Ascending aorta (tissue), 2 donors: ENCODE data around the gene DHRS1. TPM values are rescaled to one million over a fixed set of nuclear protein-coding genes. Genes with fewer than 3 reads are reported as not detected.

Experiments
- DNase-seq, 2 donors: peaks; one replicate each; pipeline ENCODE4 v3.0.0-alpha.2; 2019; ENCODE audit warnings: low spot score in 2 of 2
- H3K27ac ChIP-seq, 2 donors: fragments of 200-600 bp; sonication (generic); one replicate each; pipeline ENCODE4 v1.5.1; 2016 to 2017; ENCODE audit warnings: mild to moderate bottlenecking in 1 of 2
- H3K27me3 ChIP-seq: fragments of 200-600 bp; sonication (generic); one replicate; pipeline ENCODE4 v1.5.1; 2017
- H3K36me3 ChIP-seq, 2 donors: fragments of 200-600 bp; sonication (generic); one replicate each; pipeline ENCODE4 v1.5.1; 2016
- H3K4me1 ChIP-seq, 2 donors: fragments of 200-600 bp; sonication (generic); one replicate each; pipeline ENCODE4 v1.5.1; 2016 to 2017; ENCODE audit warnings: mild to moderate bottlenecking in 1 of 2
- H3K4me3 ChIP-seq, 2 donors: fragments of 200-600 bp; sonication (generic); one replicate each; pipeline ENCODE4 v1.5.1; 2016 to 2017; ENCODE audit warnings: mild to moderate bottlenecking in 1 of 2
- H3K9me3 ChIP-seq, 2 donors: fragments of 200-600 bp; sonication (generic); one replicate each; pipeline ENCODE4 v1.5.1; 2016
- intact Hi-C: fragments of 100-400 bp; cut with DNase I; formaldehyde crosslinking; loops from one replicate; pipeline ENCODE4 v1.15.1; 2023
- total RNA-seq: library from RNA; depleted of rRNA; stranded (reverse); fragments of >200 nt; gene quantifications from one replicate; pipeline ENCODE4 v1.1.0, GENCODE V29; 2016
- TF ChIP-seq, protein P1 (sequence below), 3 experiments: fragments of 200-600 bp in 2 of 3; fragments of 450-650 bp in 1 of 3; sonication (generic) in 2 of 3; IDR thresholded peaks; one replicate each; pipeline ENCODE4 v1.5.1; 2016 to 2019; ENCODE audit warnings: antibody characterized with exemption in 3 of 3, mild to moderate bottlenecking in 1 of 3, moderate library complexity in 1 of 3

The DHRS1 gene
- total RNA-seq, 1 donor from 2014 or later, result 100 TPM

- Histone ChIP-seq H3K27ac (no peak overlapping the region), H3K27me3 (no peaks in the 10 kb centered on the region), H3K4me1 (peaks cover 0 to 8% of the 10 kb centered on the region in 2 donors), H3K9me3 (no peaks in the 10 kb centered on the region), H3K4me3 (no peak overlapping the region), H3K36me3 (peaks cover 3 to 20% of the 10 kb centered on the region in 2 donors)
- TF ChIP-seq, protein P1, sequence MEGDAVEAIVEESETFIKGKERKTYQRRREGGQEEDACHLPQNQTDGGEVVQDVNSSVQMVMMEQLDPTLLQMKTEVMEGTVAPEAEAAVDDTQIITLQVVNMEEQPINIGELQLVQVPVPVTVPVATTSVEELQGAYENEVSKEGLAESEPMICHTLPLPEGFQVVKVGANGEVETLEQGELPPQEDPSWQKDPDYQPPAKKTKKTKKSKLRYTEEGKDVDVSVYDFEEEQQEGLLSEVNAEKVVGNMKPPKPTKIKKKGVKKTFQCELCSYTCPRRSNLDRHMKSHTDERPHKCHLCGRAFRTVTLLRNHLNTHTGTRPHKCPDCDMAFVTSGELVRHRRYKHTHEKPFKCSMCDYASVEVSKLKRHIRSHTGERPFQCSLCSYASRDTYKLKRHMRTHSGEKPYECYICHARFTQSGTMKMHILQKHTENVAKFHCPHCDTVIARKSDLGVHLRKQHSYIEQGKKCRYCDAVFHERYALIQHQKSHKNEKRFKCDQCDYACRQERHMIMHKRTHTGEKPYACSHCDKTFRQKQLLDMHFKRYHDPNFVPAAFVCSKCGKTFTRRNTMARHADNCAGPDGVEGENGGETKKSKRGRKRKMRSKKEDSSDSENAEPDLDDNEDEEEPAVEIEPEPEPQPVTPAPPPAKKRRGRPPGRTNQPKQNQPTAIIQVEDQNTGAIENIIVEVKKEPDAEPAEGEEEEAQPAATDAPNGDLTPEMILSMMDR (IDR thresholded peaks at IDR 0.05), result no peak
- intact Hi-C loops, result loop anchor here (5.0 kb wide), 1 partner anchor 40 kb away; the partner anchor contains the start of genes GMPR2 and NEDD8
- DNase-seq, result no peak
These were observed 27.1 kb downstream of the DHRS1 start for GRCh38 chr14:24272467-24272866.

DNA sequence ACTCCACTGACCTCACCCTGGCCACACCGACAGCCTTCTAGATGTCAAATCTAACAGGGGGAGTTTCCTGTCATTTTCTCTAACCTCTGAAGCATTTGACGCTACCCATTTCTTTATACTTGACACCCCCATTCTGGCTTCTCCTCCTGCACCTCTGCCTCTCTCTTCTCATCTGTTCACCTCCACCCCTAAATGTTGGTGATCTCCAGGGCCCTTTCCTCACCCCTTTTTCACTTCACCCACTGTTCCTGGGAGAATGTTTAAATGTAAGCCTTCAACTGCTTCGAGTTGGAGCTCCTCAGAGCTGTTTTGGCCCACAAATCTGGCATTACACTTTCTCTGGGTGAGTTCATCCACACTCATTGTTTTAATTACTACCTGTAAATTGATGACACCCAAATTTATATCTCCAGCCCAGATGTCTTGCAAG, 27.7 kb downstream of the DHRS1 start:
- no peaks in the 10 kb centered on the region for H3K9me3 ChIP-seq
- peaks cover 0 to 8% of the 10 kb centered on the region in 2 donors for H3K4me1 ChIP-seq
- peak overlapping the region; percentile 92 to 96 for H3K27ac ChIP-seq
- H3K4me3 ChIP-seq, result peak overlapping the region; percentile 74 to 91
- peaks cover 4 to 26% of the 10 kb centered on the region in 2 donors for H3K36me3 ChIP-seq
- no peak for DNase-seq
- intact Hi-C loops, result loop anchor here (1.0 to 5.0 kb wide), 3 partner anchors 27 to 40 kb away; partner anchors contain the start of genes DHRS1, GMPR2, NEDD8 and NOP9
- H3K27me3 ChIP-seq, result no peaks in the 10 kb centered on the region
- TF ChIP-seq, protein P1 (IDR thresholded peaks at IDR 0.05), result no peak

DNA sequence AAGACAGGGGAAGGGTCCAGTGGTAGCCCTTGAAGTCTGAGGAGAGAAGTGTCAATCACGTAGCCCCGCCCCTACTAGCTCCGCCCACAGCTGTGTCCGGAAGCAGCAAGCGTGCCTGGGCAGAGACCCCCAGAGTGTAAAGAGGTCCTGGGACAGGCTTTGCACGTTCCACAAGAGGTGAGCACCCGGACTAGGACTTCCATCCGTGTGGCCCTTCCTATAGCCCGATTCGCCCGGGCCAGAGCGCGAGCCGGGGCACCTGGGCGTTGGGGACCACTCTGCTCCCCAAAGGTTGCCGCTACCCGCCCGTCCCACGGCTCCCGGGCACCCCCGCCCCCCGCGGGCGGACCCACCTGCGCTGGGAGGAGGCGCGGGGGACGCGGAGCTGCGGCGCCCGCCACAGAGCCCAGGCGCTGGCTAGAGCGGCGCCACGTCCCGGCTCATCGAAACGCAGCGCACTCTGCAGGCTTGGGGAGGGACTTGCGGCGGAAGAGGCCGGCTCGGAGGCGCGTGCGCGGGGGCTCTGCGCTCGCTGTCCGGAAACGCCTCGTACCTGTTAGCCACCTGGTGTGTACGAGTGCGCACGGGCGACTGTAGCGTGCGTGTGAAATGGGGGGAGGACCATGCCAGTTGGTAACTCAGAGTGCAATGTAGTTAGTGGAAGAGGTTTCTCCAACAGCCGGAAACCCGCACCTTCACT, 28.3 kb downstream of the DHRS1 start, which contains the start of gene RABGGTA:
Gene RABGGTA (minus strand): TSS at position 464 of the 700 bp plus-strand sequence. CDS start 482 bp downstream, outside the sequence.
- peak within 1 kb of the TSS; percentile 74 to 91 for H3K4me3 ChIP-seq
- H3K27ac ChIP-seq, result peak within 1 kb of the TSS; percentile 92 to 96
- H3K36me3 ChIP-seq, result peaks cover 4 to 26% of the 10 kb centered on the region in 2 donors
- H3K9me3 ChIP-seq, result no peaks in the 10 kb centered on the region
- H3K4me1 ChIP-seq, result peaks cover 0 to 8% of the 10 kb centered on the region in 2 donors
- peak; percentile 50 to 89 for DNase-seq
- intact Hi-C loops, result loop anchor here (1.0 to 5.0 kb wide), 3 partner anchors 28 to 39 kb away; partner anchors contain the start of genes DHRS1, GMPR2, NEDD8 and NOP9
- no peaks in the 10 kb centered on the region for H3K27me3 ChIP-seq
- TF ChIP-seq, protein P1 (IDR thresholded peaks at IDR 0.05), result peak; percentile 66 to 80 (median 72)

DNA sequence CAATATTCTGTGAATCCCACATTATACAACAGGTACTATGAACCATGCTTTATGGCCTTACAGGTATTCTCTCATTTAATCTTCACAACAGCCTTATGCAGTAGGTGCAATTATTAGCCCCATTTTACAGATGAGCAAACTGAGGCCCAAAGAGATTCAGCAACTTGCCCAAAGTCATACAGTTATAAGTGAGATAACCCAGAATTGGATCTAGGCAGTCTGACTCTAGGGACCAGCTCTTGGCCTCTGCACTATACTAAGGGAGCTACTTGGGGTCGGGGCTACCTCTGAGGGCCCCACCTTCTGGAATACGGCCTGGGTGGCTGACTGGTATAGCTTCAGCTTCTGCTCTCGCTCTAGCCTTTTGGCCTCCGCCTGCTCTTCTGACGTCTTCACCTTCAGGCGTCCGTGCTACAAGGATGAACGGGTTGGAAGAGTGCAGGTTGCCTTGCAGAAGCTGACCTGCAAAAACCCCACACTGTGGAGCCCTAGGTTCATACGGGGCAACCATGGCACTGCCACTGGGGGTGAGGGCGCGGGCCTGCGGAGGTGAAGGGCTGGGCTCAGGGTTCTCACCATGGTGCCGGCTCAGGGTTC, 28.9 kb downstream of the DHRS1 start:
- Histone ChIP-seq H3K4me3 (peak overlapping the region; percentile 74 to 91), H3K27ac (peak overlapping the region; percentile 92 to 96), H3K4me1 (peaks cover 0 to 8% of the 10 kb centered on the region in 2 donors), H3K27me3 (no peaks in the 10 kb centered on the region), H3K9me3 (no peaks in the 10 kb centered on the region), H3K36me3 (peaks cover 4 to 26% of the 10 kb centered on the region in 2 donors)
- intact Hi-C loops, result loop anchor here (1.0 to 5.0 kb wide), 3 partner anchors 28 to 38 kb away; partner anchors contain the start of genes DHRS1, GMPR2, NEDD8 and NOP9
- TF ChIP-seq, protein P1 (IDR thresholded peaks at IDR 0.05), result no peak
- no peak for DNase-seq

DNA sequence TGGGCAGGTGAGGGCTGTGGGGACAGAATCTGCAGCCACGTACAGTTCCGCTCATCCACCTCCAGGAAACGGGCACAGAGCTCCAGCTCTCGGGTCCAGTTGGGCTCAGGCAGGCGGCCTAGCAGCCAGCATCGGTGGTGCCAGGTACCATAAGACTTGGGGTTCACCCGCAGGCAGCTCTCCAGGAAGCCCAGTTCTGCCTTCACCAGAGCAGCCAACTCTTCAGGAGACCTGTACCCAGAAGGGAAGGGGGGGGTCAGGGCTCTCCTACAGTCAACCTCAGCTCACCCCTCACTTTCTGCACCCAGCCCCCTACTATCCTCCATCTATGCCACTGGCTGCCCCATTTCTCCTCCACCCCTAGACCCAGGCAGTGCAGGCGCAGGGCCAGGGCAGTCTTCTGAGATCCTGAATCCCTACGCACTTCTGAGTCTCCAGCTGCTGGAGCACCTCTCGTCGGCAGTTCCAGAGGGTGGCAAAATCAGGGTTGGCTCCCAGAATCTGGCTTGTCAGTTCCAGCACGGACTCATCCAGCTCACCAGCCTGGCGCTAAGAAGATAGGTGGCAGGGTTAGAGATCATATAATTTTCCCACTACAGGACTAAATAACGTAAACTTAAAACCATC, 29.6 kb downstream of the DHRS1 start:
- intact Hi-C loops, result loop anchor here (2.0 to 5.0 kb wide), 2 partner anchors 29 to 38 kb away; partner anchors contain the start of genes DHRS1, GMPR2, NEDD8 and NOP9

More for the DNA sequence above, 29.6 kb downstream of the DHRS1 start:
- Histone ChIP-seq H3K4me1 (peaks cover 0 to 8% of the 10 kb centered on the region in 2 donors), H3K27ac (no peak overlapping the region), H3K27me3 (no peaks in the 10 kb centered on the region), H3K9me3 (no peaks in the 10 kb centered on the region), H3K4me3 (no peak overlapping the region), H3K36me3 (peaks cover 4 to 26% of the 10 kb centered on the region in 2 donors)
- DNase-seq, result no peak
- TF ChIP-seq, protein P1 (IDR thresholded peaks at IDR 0.05), result no peak
